Measurements from ENCODE around the gene CALML6.

CALML6 gene

GRCh38 chr1:1965546-1965945 is 50.5 kb downstream of the CALML6 start:
- POLR2A ChIA-PET = no interaction called here
- H3K27ac ChIP-seq (ENCODE audit: extremely low read depth, low read depth, low read length) = no peak overlapping the region
- H3K4me1 ChIP-seq (ENCODE audit: control insufficient read depth, insufficient read depth, low read length) = no peaks in the 10 kb centered on the region
- H3K36me3 ChIP-seq (ENCODE audit: control insufficient read depth in 2 of 2, insufficient read depth in 1 of 2, low read length in 2 of 2) = no peaks in the 10 kb centered on the region
- TF ChIP-seq, protein P1, sequence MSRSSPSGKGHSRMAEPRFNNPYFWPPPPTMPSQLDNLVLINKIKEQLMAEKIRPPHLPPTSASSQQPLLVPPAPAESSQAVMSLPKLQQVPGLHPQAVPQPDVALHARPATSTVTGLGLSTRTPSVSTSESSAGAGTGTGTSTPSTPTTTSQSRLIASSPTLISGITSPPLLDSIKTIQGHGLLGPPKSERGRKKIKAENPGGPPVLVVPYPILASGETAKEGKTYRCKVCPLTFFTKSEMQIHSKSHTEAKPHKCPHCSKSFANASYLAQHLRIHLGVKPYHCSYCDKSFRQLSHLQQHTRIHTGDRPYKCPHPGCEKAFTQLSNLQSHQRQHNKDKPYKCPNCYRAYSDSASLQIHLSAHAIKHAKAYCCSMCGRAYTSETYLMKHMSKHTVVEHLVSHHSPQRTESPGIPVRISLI (tag by site-specific recombination; IDR thresholded peaks at IDR 0.05) = no peak
- TF ChIP-seq MYNN (tag by site-specific recombination; IDR thresholded peaks at IDR 0.05; ENCODE audit: borderline replicate concordance) = no peak
- TF ChIP-seq KLF17 (tag by site-specific recombination; IDR thresholded peaks at IDR 0.05) = no peak
- no peak for TF ChIP-seq ZBTB10 (tag by site-specific recombination; IDR thresholded peaks at IDR 0.05)
- no peak for TF ChIP-seq ZNF670 (tag by site-specific recombination; IDR thresholded peaks at IDR 0.05; ENCODE audit: low read depth)
- no peak for TF ChIP-seq ZNF138 (tag by site-specific recombination; IDR thresholded peaks at IDR 0.05; ENCODE audit: borderline replicate concordance)
- TF ChIP-seq ZNF501 (tag by site-specific recombination; IDR thresholded peaks at IDR 0.05) = no peak
- no peak overlapping the region for H3K4me3 ChIP-seq (ENCODE audit: low read depth, low read length)
- CTCF ChIA-PET = interaction anchor here (1.3 kb wide), 1 partner anchor 79 kb away, joined by 5 read pairs; no protein-coding TSS in a partner anchor
- no peaks in the 10 kb centered on the region for H3K9me3 ChIP-seq (ENCODE audit: control insufficient read depth, insufficient read depth, low read depth, low read length)

GRCh38 chr1:1966071-1966740 is 51.1 kb downstream of the CALML6 start:
- Histone ChIP-seq H3K9me3 (ENCODE audit: control insufficient read depth, insufficient read depth, low read depth, low read length) (no peaks in the 10 kb centered on the region), H3K4me3 (ENCODE audit: low read depth, low read length) (no peak overlapping the region), H3K36me3 (ENCODE audit: control insufficient read depth in 2 of 2, insufficient read depth in 1 of 2, low read length in 2 of 2) (no peaks in the 10 kb centered on the region), H3K27ac (ENCODE audit: extremely low read depth, low read depth, low read length) (no peak overlapping the region), H3K4me1 (ENCODE audit: control insufficient read depth, insufficient read depth, low read length) (no peaks in the 10 kb centered on the region)
- CTCF ChIA-PET = interaction anchor here (0.7 to 1.3 kb wide), 2 partner anchors 25 to 79 kb away, joined by 3 to 5 read pairs; no protein-coding TSS in a partner anchor
- POLR2A ChIA-PET = no interaction called here
- no peak for TF ChIP-seq GLI2 (tag by site-specific recombination; IDR thresholded peaks at IDR 0.05; ENCODE audit: borderline replicate concordance, low read depth)
- TF ChIP-seq ZFP69B (tag by site-specific recombination; IDR thresholded peaks at IDR 0.05) = no peak
- TF ChIP-seq ZNF223 (tag by site-specific recombination; IDR thresholded peaks at IDR 0.05) = no peak
- TF ChIP-seq ZNF148 (tag by site-specific recombination; IDR thresholded peaks at IDR 0.05; ENCODE audit: borderline replicate concordance) = no peak
- no peak for TF ChIP-seq ZEB2 (tag by site-specific recombination; IDR thresholded peaks at IDR 0.05)
- TF ChIP-seq ZNF513 (tag by site-specific recombination; IDR thresholded peaks at IDR 0.05) = no peak
- TF ChIP-seq IKZF3 (tag by site-specific recombination; IDR thresholded peaks at IDR 0.05) = no peak
- no peak for TF ChIP-seq ZNF169 (tag by site-specific recombination; IDR thresholded peaks at IDR 0.05)
- no peak for TF ChIP-seq ZSCAN16 (tag by site-specific recombination; IDR thresholded peaks at IDR 0.05)
- TF ChIP-seq ZBTB1 (tag by site-specific recombination; IDR thresholded peaks at IDR 0.05) = no peak
- TF ChIP-seq ZNF426 (tag by site-specific recombination; IDR thresholded peaks at IDR 0.05) = no peak
- no peak for TF ChIP-seq ZNF548 (tag by site-specific recombination; IDR thresholded peaks at IDR 0.05)
- TF ChIP-seq, protein P2, sequence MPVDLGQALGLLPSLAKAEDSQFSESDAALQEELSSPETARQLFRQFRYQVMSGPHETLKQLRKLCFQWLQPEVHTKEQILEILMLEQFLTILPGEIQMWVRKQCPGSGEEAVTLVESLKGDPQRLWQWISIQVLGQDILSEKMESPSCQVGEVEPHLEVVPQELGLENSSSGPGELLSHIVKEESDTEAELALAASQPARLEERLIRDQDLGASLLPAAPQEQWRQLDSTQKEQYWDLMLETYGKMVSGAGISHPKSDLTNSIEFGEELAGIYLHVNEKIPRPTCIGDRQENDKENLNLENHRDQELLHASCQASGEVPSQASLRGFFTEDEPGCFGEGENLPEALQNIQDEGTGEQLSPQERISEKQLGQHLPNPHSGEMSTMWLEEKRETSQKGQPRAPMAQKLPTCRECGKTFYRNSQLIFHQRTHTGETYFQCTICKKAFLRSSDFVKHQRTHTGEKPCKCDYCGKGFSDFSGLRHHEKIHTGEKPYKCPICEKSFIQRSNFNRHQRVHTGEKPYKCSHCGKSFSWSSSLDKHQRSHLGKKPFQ (tag by site-specific recombination; IDR thresholded peaks at IDR 0.05) = no peak
